Neutrophil (primary cell): ENCODE data around the gene CEP104.

Experiments used
- H3K27ac ChIP-seq: fragments of 200-600 bp; sonication (generic); 2 replicates; pipeline ENCODE4 v1.5.1; 2016; ENCODE audit warnings: mild to moderate bottlenecking, moderate library complexity
- H3K27me3 ChIP-seq: fragments of 200-600 bp; sonication (generic); 2 replicates; pipeline ENCODE4 v1.6.0; 2016; ENCODE audit warnings: mild to moderate bottlenecking
- H3K36me3 ChIP-seq: fragments of 200-600 bp; sonication (generic); 2 replicates; pipeline ENCODE4 v1.5.1; 2017
- H3K4me1 ChIP-seq, 2 experiments: fragments of 200-600 bp in 1 of 2; sonication (generic) in 1 of 2; 1 replicate in 1 of 2; 2 replicates in 1 of 2; pipeline versions ENCODE4 v1.5.1 to v1.6.1; 2013 to 2016; ENCODE audit warnings: low read depth in 1 of 2, low read length in 1 of 2, mild to moderate bottlenecking in 1 of 2, moderate library complexity in 1 of 2; ENCODE audit not compliant: control insufficient read depth in 1 of 2, insufficient read depth in 1 of 2
- H3K4me3 ChIP-seq, 2 experiments: fragments of 200-600 bp in 1 of 2; sonication (generic) in 1 of 2; 1 replicate in 1 of 2; 2 replicates in 1 of 2; pipeline ENCODE4 v1.5.1; 2013 to 2016; ENCODE audit warnings: low read depth in 1 of 2, low read length in 1 of 2, mild to moderate bottlenecking in 1 of 2, moderate library complexity in 1 of 2
- H3K9me3 ChIP-seq: fragments of 200-600 bp; sonication (generic); 2 replicates; pipeline ENCODE4 v1.5.1; 2016
- CTCF ChIP-seq: fragments of 200-600 bp; sonication (generic); IDR thresholded peaks from 2 replicates; pipeline ENCODE4 v1.5.1; 2016; ENCODE audit warnings: antibody characterized with exemption

The CEP104 gene

DNA sequence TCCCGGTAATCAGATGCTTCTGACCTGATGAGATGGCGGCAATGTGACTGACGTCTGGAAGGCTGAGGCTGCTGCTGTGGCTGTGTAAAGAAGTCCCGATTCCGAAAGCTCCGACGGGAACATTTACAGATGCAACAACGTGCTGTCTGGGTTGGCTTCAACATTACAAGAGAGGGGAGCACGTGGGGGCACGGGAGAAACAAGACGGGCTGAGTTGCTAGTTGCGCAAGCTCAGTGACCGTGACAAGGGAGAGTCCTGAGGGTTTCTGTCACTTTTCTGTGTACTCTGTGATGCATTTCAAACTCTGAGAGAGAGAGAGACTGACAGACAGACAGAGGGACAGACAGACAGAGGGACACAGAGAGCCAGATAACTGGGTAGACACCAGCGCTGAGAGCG is 35.1 kb downstream of the CEP104 start:
- Histone ChIP-seq H3K36me3 (peaks cover 85% of the 10 kb centered on the region), H3K27me3 (no peaks in the 10 kb centered on the region), H3K4me1 (no peaks in the 10 kb centered on the region), H3K9me3 (no peaks in the 10 kb centered on the region), H3K27ac (no peak overlapping the region), H3K4me3 (no peak overlapping the region)
- TF ChIP-seq CTCF: no peak

DNA sequence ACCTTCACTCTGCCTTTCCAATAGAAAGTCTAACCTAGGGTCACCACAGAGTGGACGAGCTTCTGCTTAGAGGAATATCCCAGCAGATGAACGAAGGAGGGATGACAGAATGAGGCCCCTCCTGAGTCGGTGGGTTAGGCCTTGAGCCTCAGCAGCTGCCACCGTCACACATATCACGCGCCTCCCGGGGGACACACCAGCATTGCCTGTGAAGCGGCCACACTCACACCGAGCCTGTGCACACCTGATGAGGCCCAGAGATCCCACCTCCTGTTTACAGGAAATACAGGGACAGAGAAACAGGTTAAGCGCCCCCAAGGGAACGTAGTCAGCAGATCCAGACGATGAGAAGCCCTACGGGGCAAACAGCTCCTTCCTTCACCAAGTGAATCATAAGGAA is 35.6 kb downstream of the CEP104 start:
- Histone ChIP-seq H3K36me3 (peaks cover 82% of the 10 kb centered on the region), H3K27me3 (no peaks in the 10 kb centered on the region), H3K9me3 (no peaks in the 10 kb centered on the region), H3K27ac (no peak overlapping the region), H3K4me3 (no peak overlapping the region), H3K4me1 (no peaks in the 10 kb centered on the region)
- no peak for TF ChIP-seq CTCF

- Histone ChIP-seq H3K4me1 (no peaks in the 10 kb centered on the region), H3K9me3 (no peaks in the 10 kb centered on the region), H3K27ac (no peak overlapping the region), H3K27me3 (no peaks in the 10 kb centered on the region), H3K36me3 (peaks cover 82% of the 10 kb centered on the region), H3K4me3 (no peak overlapping the region)
- TF ChIP-seq CTCF: no peak
These were observed 36.0 kb downstream of the CEP104 start for GRCh38 chr1:3821004-3821403.

- no peak overlapping the region for H3K4me3 ChIP-seq
- H3K4me1 ChIP-seq: no peaks in the 10 kb centered on the region
- H3K9me3 ChIP-seq: no peaks in the 10 kb centered on the region
- no peak overlapping the region for H3K27ac ChIP-seq
- no peak for TF ChIP-seq CTCF
- peaks cover 82% of the 10 kb centered on the region for H3K36me3 ChIP-seq
- H3K27me3 ChIP-seq: no peaks in the 10 kb centered on the region
These were observed 36.7 kb downstream of the CEP104 start for GRCh38 chr1:3820316-3820715.

GRCh38 chr1:3819771-3820200 is 37.2 kb downstream of the CEP104 start:
- Histone ChIP-seq H3K27me3 (no peaks in the 10 kb centered on the region), H3K4me3 (no peak overlapping the region), H3K36me3 (peaks cover 82% of the 10 kb centered on the region), H3K4me1 (no peaks in the 10 kb centered on the region), H3K27ac (no peak overlapping the region), H3K9me3 (no peaks in the 10 kb centered on the region)
- no peak for TF ChIP-seq CTCF
